Measurements from ENCODE around the gene TENM4. TPM values are rescaled to one million over a fixed set of nuclear protein-coding genes. Genes with fewer than 3 reads are reported as not detected.
A peak's percentile ranks its signal among the peaks of the same experiment; 100 is the strongest.

The TENM4 gene
- total RNA-seq, 2 donors from 2014 or later, result 68.2 to 130 TPM

- Histone ChIP-seq H3K4me1 (ENCODE audit: control insufficient read depth, insufficient read depth, low read length) (peaks cover 6% of the 10 kb centered on the region), H3K27ac (ENCODE audit: low read depth, low read length) (no peak overlapping the region), H3K36me3 (ENCODE audit: control insufficient read depth, insufficient read depth, low read length) (peaks cover 11% of the 10 kb centered on the region), H3K4me3 (ENCODE audit: low read length) (no peak overlapping the region), H3K9me3 (ENCODE audit: control insufficient read depth, low read length) (no peaks in the 10 kb centered on the region), H3K27me3 (ENCODE audit: control insufficient read depth, insufficient read depth, low read length, poor library complexity, severe bottlenecking) (no peaks in the 10 kb centered on the region), H3K9ac (ENCODE audit: extremely low read depth, low read length, poor library complexity, severe bottlenecking) (no peak overlapping the region)
- Mint-ChIP-seq H3K36me3 (ENCODE audit: low read depth) (peaks cover 3% of the 10 kb centered on the region), H3K4me3 (no peak overlapping the region), H3K9me3 (no peaks in the 10 kb centered on the region), H3K27me3 (ENCODE audit: insufficient read depth) (no peaks in the 10 kb centered on the region), H3K4me1 (peaks cover 62% of the 10 kb centered on the region), H3K27ac (no peak overlapping the region)
- no peak for TF ChIP-seq CTCF (conservative IDR thresholded peaks at IDR 0.05)
- WGBS, 2 experiments (ENCODE audit: insufficient coverage in 1 of 2, insufficient read length in 1 of 2), result 92% methylated on average over 4 of the region's 4 CpGs; no CpG with 5 or more reads in 1 of the 2 experiments
- no peak for DNase-seq
Measured at GRCh38 chr11:79427126-79427525, 13.7 kb downstream of the TENM4 start.

- whole genome bisulfite sequencing, 2 experiments (ENCODE audit: insufficient coverage in 1 of 2, insufficient read length in 1 of 2), result 92 to 94% methylated on average over 2 of the region's 2 CpGs
- no peak overlapping the region for H3K9ac ChIP-seq (ENCODE audit: extremely low read depth, low read length, poor library complexity, severe bottlenecking)
- peaks cover 3% of the 10 kb centered on the region for H3K36me3 Mint-ChIP-seq (ENCODE audit: low read depth)
- H3K4me1 Mint-ChIP-seq, result peaks cover 66% of the 10 kb centered on the region
- peaks cover 7% of the 10 kb centered on the region for H3K4me1 ChIP-seq (ENCODE audit: control insufficient read depth, insufficient read depth, low read length)
- peaks cover 11% of the 10 kb centered on the region for H3K36me3 ChIP-seq (ENCODE audit: control insufficient read depth, insufficient read depth, low read length)
- DNase-seq, result no peak
- H3K4me3 Mint-ChIP-seq, result no peak overlapping the region
- no peaks in the 10 kb centered on the region for H3K27me3 Mint-ChIP-seq (ENCODE audit: insufficient read depth)
- H3K27ac Mint-ChIP-seq, result no peak overlapping the region
- H3K9me3 ChIP-seq (ENCODE audit: control insufficient read depth, low read length), result no peaks in the 10 kb centered on the region
- no peak overlapping the region for H3K27ac ChIP-seq (ENCODE audit: low read depth, low read length)
- H3K9me3 Mint-ChIP-seq, result no peaks in the 10 kb centered on the region
- H3K4me3 ChIP-seq (ENCODE audit: low read length), result no peak overlapping the region
- no peaks in the 10 kb centered on the region for H3K27me3 ChIP-seq (ENCODE audit: control insufficient read depth, insufficient read depth, low read length, poor library complexity, severe bottlenecking)
- no peak for TF ChIP-seq CTCF (conservative IDR thresholded peaks at IDR 0.05)
Measured at GRCh38 chr11:79425463-79425862, 15.4 kb downstream of the TENM4 start.

- TF ChIP-seq CTCF (conservative IDR thresholded peaks at IDR 0.05), result no peak
- Histone ChIP-seq H3K27me3 (ENCODE audit: control insufficient read depth, insufficient read depth, low read length, poor library complexity, severe bottlenecking) (no peaks in the 10 kb centered on the region), H3K9ac (ENCODE audit: extremely low read depth, low read length, poor library complexity, severe bottlenecking) (no peak overlapping the region), H3K4me3 (ENCODE audit: low read length) (no peak overlapping the region), H3K4me1 (ENCODE audit: control insufficient read depth, insufficient read depth, low read length) (peaks cover 14% of the 10 kb centered on the region), H3K27ac (ENCODE audit: low read depth, low read length) (no peak overlapping the region), H3K36me3 (ENCODE audit: control insufficient read depth, insufficient read depth, low read length) (peaks cover 11% of the 10 kb centered on the region), H3K9me3 (ENCODE audit: control insufficient read depth, low read length) (no peaks in the 10 kb centered on the region)
- no peaks in the 10 kb centered on the region for H3K9me3 Mint-ChIP-seq
- H3K4me3 Mint-ChIP-seq, result no peak overlapping the region
- no peak for DNase-seq
- WGBS, 2 experiments (ENCODE audit: insufficient coverage in 1 of 2, insufficient read length in 1 of 2), result 88 to 100% methylated on average over 1 to 3 of the region's 3 CpGs
- H3K36me3 Mint-ChIP-seq (ENCODE audit: low read depth), result peaks cover 3% of the 10 kb centered on the region
- H3K27ac Mint-ChIP-seq, result peak overlapping the region; percentile 16
- peaks cover 67% of the 10 kb centered on the region for H3K4me1 Mint-ChIP-seq
- H3K27me3 Mint-ChIP-seq (ENCODE audit: insufficient read depth), result no peaks in the 10 kb centered on the region
Measured at GRCh38 chr11:79423736-79424135, 17.1 kb downstream of the TENM4 start.

All from endodermal cell (in vitro differentiated cells).